ENCODE results near the gene NUMA1. TPM values are rescaled to one million over a fixed set of nuclear protein-coding genes. Genes with fewer than 3 reads are reported as not detected.

The NUMA1 gene
- total RNA-seq, 1 experiment from 2014 or later: 109 TPM

DNA sequence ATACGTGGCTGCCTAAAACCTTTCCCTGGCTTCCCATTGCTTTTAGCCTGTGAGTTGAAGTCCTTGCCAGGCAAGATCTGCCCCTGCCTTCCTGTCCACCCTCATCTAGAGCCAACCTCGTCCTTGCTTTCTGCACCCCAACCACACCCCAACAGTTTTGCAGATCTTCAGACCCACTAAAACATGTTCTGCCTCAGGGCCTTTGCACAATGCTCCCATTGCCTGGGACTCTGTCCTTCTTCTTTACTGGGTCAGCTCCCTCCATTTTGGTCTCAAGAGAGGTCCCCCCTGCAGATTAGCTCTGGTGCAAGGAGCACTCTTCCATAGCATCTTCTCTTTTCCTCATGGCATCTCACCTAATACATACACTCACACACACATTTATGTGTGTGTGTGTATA is 40.6 kb upstream of the NUMA1 start:
- TF ChIP-seq, protein P1, sequence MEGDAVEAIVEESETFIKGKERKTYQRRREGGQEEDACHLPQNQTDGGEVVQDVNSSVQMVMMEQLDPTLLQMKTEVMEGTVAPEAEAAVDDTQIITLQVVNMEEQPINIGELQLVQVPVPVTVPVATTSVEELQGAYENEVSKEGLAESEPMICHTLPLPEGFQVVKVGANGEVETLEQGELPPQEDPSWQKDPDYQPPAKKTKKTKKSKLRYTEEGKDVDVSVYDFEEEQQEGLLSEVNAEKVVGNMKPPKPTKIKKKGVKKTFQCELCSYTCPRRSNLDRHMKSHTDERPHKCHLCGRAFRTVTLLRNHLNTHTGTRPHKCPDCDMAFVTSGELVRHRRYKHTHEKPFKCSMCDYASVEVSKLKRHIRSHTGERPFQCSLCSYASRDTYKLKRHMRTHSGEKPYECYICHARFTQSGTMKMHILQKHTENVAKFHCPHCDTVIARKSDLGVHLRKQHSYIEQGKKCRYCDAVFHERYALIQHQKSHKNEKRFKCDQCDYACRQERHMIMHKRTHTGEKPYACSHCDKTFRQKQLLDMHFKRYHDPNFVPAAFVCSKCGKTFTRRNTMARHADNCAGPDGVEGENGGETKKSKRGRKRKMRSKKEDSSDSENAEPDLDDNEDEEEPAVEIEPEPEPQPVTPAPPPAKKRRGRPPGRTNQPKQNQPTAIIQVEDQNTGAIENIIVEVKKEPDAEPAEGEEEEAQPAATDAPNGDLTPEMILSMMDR (IDR thresholded peaks at IDR 0.05; ENCODE audit: unreplicated experiment): no peak
- intact Hi-C loops (cut with micrococcal nuclease): no loop called here
- DNase-seq (ENCODE audit: unreplicated experiment): no peak
- ChIA-PET CTCF (no interaction called here), POLR2A (interaction anchor here (0.8 to 2.3 kb wide), 2 partner anchors 8 to 20 kb away, joined by 4 to 6 read pairs; partner anchors contain the start of gene ANAPC15)
- Mint-ChIP-seq H3K4me3 (ENCODE audit: unreplicated experiment) (no peak overlapping the region), H3K4me1 (ENCODE audit: insufficient read depth, unreplicated experiment) (no peaks in the 10 kb centered on the region), H3K27me3 (ENCODE audit: insufficient read depth, unreplicated experiment) (no peaks in the 10 kb centered on the region), H3K27ac (ENCODE audit: low read depth, unreplicated experiment) (no peak overlapping the region), H3K9me3 (ENCODE audit: unreplicated experiment) (no peaks in the 10 kb centered on the region), H3K36me3 (ENCODE audit: insufficient read depth, unreplicated experiment) (peaks cover 7% of the 10 kb centered on the region)
- no TSS peak for BruUV-seq (replicated peaks)

DNA sequence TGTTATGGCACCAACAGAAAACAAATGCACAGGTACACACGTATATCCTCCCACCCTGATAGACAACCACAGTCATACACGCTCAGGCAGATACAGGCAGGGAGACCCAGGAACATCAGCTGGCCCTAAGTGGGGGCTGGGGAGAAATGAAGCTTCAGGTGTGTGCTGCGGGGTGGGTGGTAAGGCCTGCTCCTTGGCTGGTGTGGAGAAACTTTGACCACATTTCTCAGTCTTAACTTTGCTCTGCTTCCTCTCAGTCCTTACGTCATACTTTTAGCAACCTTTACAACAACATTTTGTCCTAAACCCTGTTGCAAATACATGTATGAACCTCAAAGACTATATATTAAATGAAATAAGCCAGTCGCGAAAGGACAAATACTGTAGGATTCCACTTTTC is 38.9 kb upstream of the NUMA1 start:
- Mint-ChIP-seq H3K27me3 (ENCODE audit: insufficient read depth, unreplicated experiment) (no peaks in the 10 kb centered on the region), H3K36me3 (ENCODE audit: insufficient read depth, unreplicated experiment) (peaks cover 7% of the 10 kb centered on the region), H3K27ac (ENCODE audit: low read depth, unreplicated experiment) (no peak overlapping the region), H3K4me1 (ENCODE audit: insufficient read depth, unreplicated experiment) (no peaks in the 10 kb centered on the region), H3K4me3 (ENCODE audit: unreplicated experiment) (no peak overlapping the region), H3K9me3 (ENCODE audit: unreplicated experiment) (no peaks in the 10 kb centered on the region)
- intact Hi-C loops (cut with micrococcal nuclease): no loop called here
- ChIA-PET POLR2A (interaction anchor here (0.8 to 1.4 kb wide), 2 partner anchors 22 to 24 kb away, joined by 3 to 4 read pairs; no protein-coding TSS in a partner anchor), CTCF (interaction anchor here (0.7 to 2.0 kb wide), 4 partner anchors 11 to 65 kb away, joined by 3 to 9 read pairs (median 6); no protein-coding TSS in a partner anchor)
- BruUV-seq (replicated peaks): no TSS peak
- TF ChIP-seq, protein P1 (IDR thresholded peaks at IDR 0.05; ENCODE audit: unreplicated experiment): no peak
- DNase-seq (ENCODE audit: unreplicated experiment): no peak

DNA sequence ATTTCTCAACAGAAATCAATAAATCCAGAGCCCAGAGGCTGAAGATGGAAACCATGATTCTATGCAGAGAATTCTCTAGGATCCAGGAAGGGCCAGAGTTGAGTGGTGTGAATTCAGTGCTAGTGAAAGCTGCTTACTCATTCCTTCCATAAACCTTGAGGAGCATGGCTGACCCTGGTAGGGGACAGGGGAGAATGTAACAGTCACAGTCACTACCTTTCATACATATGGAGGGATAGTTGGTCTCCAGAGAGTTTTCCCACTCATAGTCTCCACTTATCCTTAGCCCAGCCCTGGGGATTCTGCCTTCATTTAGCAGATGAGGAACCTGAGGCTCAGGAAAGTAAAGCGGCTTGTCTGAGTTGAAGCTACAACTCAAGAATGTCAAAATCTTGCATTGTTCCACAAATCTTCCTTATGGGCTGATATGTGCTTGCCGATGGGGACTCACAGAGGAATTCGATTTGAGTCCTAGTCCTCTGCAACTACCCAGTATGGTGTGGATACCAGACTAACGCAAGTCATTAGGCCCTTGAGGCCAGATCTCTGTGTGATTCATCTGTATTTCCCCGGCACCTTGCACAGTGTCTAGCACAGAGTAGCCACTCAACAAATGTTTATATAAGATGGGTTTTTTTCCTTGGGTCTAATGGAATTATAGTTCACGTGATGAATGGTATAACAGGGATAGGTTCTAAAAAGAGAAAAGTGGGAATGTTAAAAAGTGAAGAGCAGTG is 35.8 kb upstream of the NUMA1 start:
- intact Hi-C loops (cut with micrococcal nuclease): no loop called here
- Mint-ChIP-seq H3K4me3 (ENCODE audit: unreplicated experiment) (no peak overlapping the region), H3K36me3 (ENCODE audit: insufficient read depth, unreplicated experiment) (peaks cover 14% of the 10 kb centered on the region), H3K4me1 (ENCODE audit: insufficient read depth, unreplicated experiment) (peaks cover 14% of the 10 kb centered on the region), H3K9me3 (ENCODE audit: unreplicated experiment) (no peaks in the 10 kb centered on the region), H3K27me3 (ENCODE audit: insufficient read depth, unreplicated experiment) (no peaks in the 10 kb centered on the region), H3K27ac (ENCODE audit: low read depth, unreplicated experiment) (peak overlapping the region; percentile 3)
- DNase-seq (ENCODE audit: unreplicated experiment): no peak
- ChIA-PET POLR2A (interaction anchor here (1.4 to 1.8 kb wide), 3 partner anchors 12 to 14 kb away, joined by 3 to 4 read pairs (median 4); no protein-coding TSS in a partner anchor), CTCF (no interaction called here)
- TF ChIP-seq, protein P1 (IDR thresholded peaks at IDR 0.05; ENCODE audit: unreplicated experiment): no peak
- BruUV-seq (replicated peaks): no TSS peak

DNA sequence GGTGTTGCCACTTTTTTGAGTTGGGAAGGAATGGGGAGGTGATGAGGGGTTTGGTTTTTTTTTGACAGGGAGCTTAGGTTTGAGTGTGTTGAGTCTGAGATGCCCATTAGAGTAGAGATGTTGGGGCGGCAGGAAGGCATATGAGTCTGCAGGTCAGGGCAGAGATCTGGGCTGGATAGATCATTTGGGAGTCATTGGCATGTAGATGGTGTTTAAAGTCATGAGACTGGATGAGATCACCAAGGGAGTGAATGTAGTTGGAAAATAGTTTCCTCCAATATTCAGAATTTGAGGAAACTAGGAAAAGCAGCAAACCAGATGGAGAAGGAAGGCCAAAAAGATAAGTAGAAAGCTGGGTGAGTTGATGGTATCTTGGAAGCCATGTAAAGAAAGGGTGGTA is 34.2 kb upstream of the NUMA1 start:
- Mint-ChIP-seq H3K27ac (ENCODE audit: low read depth, unreplicated experiment) (peak overlapping the region; percentile 100), H3K9me3 (ENCODE audit: unreplicated experiment) (no peaks in the 10 kb centered on the region), H3K27me3 (ENCODE audit: insufficient read depth, unreplicated experiment) (no peaks in the 10 kb centered on the region), H3K4me1 (ENCODE audit: insufficient read depth, unreplicated experiment) (peaks cover 20% of the 10 kb centered on the region), H3K4me3 (ENCODE audit: unreplicated experiment) (no peak overlapping the region), H3K36me3 (ENCODE audit: insufficient read depth, unreplicated experiment) (peaks cover 14% of the 10 kb centered on the region)
- no TSS peak for BruUV-seq (replicated peaks)
- TF ChIP-seq, protein P1 (IDR thresholded peaks at IDR 0.05; ENCODE audit: unreplicated experiment): no peak
- ChIA-PET CTCF (interaction anchor here (0.7 to 4.1 kb wide), 3 partner anchors 8 to 69 kb away, joined by 3 to 25 read pairs (median 6); no protein-coding TSS in a partner anchor), POLR2A (interaction anchor here (1.0 to 4.8 kb wide), 7 partner anchors 12 to 66 kb away, joined by 3 to 51 read pairs (median 4); no protein-coding TSS in a partner anchor)
- DNase-seq (ENCODE audit: unreplicated experiment): no peak
- intact Hi-C loops (cut with micrococcal nuclease): no loop called here
